Testis (tissue), 3 donors: ENCODE data around the gene SLC12A1. TPM values are rescaled to one million over a fixed set of nuclear protein-coding genes. Genes with fewer than 3 reads are reported as not detected.

Source experiments
- DNase-seq: peaks from one replicate; pipeline ENCODE4 v3.0.0-alpha.2; 2019
- H3K27ac ChIP-seq, 2 donors: fragments of 200-600 bp; sonication (generic); one replicate each; pipeline ENCODE4 v1.5.1; 2019
- H3K27me3 ChIP-seq: fragments of 200-600 bp; sonication (generic); one replicate; pipeline ENCODE4 v1.5.1; 2019
- H3K36me3 ChIP-seq: fragments of 200-600 bp; sonication (generic); one replicate; pipeline ENCODE4 v1.5.1; 2017; ENCODE audit warnings: low read depth; ENCODE audit errors: missing control alignments
- H3K4me1 ChIP-seq: fragments of 200-600 bp; sonication (generic); one replicate; pipeline ENCODE4 v1.5.1; 2019
- H3K4me3 ChIP-seq, 2 donors: fragments of 200-600 bp; sonication (generic); one replicate each; pipeline ENCODE4 v1.5.1; 2017 to 2019
- H3K9me3 ChIP-seq: fragments of 200-600 bp; sonication (generic); one replicate; pipeline ENCODE4 v1.5.1; 2017
- POLR2A ChIP-seq: fragments of 450-650 bp; IDR thresholded peaks from one replicate; pipeline ENCODE4 v1.6.1; 2017; ENCODE audit warnings: antibody characterized with exemption, mild to moderate bottlenecking, moderate library complexity
- WGBS, 2 donors: methylation state at CpG; one replicate each; pipeline ENCODE4 v1.1.5; 2018; 5-methylcytosine and 5-hydroxymethylcytosine counted together
- intact Hi-C: fragments of 100-400 bp; cut with DNase I; formaldehyde crosslinking; loops from one replicate; pipeline ENCODE4 v1.15.1; 2023; ENCODE audit warnings: low total_unique reads
- polyA plus RNA-seq: library from polyadenylated mRNA; stranded (reverse); fragments of 350-450 nt; fragmentation: Illumina TruSeq; extraction: RNeasy Lipid Tissue Mini Kit (QIAGEN cat#74804); gene quantifications from one replicate; pipeline ENCODE4 v1.2.3, GENCODE V29; 2014; ENCODE audit warnings: low read depth, low replicate concordance; ENCODE audit not compliant: insufficient read depth
- total RNA-seq, 2 donors: library from RNA; depleted of rRNA; stranded (reverse); fragments of >200 nt; gene quantifications; one replicate each; pipeline ENCODE4 v1.2.3, GENCODE V29; 2016
- TF ChIP-seq, protein P1 (sequence below), 3 experiments: fragments of 450-650 bp in 2 of 3; fragments of 200-600 bp in 1 of 3; sonication (generic) in 1 of 3; IDR thresholded peaks; one replicate each; pipeline ENCODE4 v1.5.1; 2016 to 2019; ENCODE audit warnings: antibody characterized with exemption in 3 of 3, mild to moderate bottlenecking in 2 of 3, moderate library complexity in 1 of 3

SLC12A1 gene
- total and polyA plus RNA-seq, 3 donors from 2014 or later, result 0.55 to 1.2 (median 0.62) TPM

DNA sequence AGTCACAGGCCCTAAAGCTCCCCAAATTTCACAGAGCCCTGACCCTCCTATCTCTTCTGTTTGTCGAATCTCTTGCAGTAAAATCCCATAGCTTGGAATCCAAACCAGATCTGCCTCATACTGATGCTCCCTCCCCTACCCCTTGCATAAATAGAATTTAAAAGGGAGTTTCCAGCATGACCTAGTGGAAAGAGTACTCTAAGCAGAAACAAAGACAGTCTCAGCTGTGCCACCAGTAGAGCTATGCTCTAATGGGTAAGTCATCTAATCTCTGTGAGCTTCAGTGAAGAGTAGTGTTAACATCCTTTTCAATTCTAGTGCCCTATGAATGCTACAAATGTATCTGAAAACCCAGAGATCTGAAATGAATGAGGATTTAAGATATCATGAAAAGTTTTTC lies 4.0 kb upstream of the SLC12A1 start:
- no peaks in the 10 kb centered on the region for H3K9me3 ChIP-seq

DNA sequence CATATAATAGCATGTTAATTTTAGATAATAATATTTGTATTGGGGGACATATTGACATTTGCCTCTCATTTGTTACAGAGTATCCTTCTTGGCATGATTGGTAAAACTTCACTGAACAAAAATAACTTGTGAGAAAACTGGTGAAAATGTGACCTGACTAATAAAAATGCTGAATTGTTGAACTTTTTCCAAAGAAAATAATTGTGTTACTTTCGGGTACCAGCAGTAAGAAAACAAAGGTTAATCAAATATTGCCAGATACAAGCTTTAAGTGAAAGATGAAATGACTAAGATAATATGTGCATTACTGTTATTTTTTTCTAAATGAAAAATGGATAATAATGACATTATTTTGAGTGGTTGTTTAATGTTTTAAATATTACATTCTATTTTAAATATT lies 15.2 kb downstream of the SLC12A1 start:
- no peaks in the 10 kb centered on the region for H3K9me3 ChIP-seq
- intact Hi-C loops, result no loop called here
- DNase-seq, result no peak
- H3K27ac ChIP-seq, result no peak overlapping the region
- H3K36me3 ChIP-seq, result no peaks in the 10 kb centered on the region
- H3K4me1 ChIP-seq, result no peaks in the 10 kb centered on the region
- H3K4me3 ChIP-seq, result no peak overlapping the region
- no peaks in the 10 kb centered on the region for H3K27me3 ChIP-seq
- 15 to 40% methylated on average over 1 of the region's 1 CpG for WGBS, 2 donors
- TF ChIP-seq, protein P1, sequence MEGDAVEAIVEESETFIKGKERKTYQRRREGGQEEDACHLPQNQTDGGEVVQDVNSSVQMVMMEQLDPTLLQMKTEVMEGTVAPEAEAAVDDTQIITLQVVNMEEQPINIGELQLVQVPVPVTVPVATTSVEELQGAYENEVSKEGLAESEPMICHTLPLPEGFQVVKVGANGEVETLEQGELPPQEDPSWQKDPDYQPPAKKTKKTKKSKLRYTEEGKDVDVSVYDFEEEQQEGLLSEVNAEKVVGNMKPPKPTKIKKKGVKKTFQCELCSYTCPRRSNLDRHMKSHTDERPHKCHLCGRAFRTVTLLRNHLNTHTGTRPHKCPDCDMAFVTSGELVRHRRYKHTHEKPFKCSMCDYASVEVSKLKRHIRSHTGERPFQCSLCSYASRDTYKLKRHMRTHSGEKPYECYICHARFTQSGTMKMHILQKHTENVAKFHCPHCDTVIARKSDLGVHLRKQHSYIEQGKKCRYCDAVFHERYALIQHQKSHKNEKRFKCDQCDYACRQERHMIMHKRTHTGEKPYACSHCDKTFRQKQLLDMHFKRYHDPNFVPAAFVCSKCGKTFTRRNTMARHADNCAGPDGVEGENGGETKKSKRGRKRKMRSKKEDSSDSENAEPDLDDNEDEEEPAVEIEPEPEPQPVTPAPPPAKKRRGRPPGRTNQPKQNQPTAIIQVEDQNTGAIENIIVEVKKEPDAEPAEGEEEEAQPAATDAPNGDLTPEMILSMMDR (IDR thresholded peaks at IDR 0.05), result no peak
- TF ChIP-seq POLR2A, result no peak

More for the DNA sequence above, 4.0 kb upstream of the SLC12A1 start:
- no peak overlapping the region for H3K4me3 ChIP-seq
- no peaks in the 10 kb centered on the region for H3K4me1 ChIP-seq
- no peak for DNase-seq
- TF ChIP-seq, protein P1 (IDR thresholded peaks at IDR 0.05), result no peak
- no peak for TF ChIP-seq POLR2A
- H3K27me3 ChIP-seq, result no peaks in the 10 kb centered on the region
- 88 to 90% methylated on average over 1 of the region's 1 CpG for WGBS, 2 donors
- H3K27ac ChIP-seq, result no peak overlapping the region
- no peaks in the 10 kb centered on the region for H3K36me3 ChIP-seq
- intact Hi-C loops, result no loop called here

DNA sequence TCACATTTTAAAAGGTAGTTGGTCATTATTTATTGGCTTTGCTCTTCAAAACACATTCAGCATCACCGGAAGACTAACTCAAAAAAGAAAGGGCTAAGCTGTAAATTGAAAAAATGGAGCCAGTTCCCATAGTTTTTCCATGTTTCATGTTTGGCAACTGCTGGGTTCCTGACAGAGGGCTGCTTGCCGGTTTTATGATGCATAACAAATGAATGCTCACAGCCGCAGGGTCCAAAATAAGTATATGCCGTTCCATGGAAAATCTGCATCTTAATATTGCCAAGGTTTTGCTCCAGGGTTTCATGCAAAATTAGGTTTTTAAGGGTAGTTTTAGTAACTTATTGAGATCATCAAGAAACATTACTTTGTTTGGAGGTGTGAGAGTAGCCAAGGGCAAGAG lies 15.8 kb downstream of the SLC12A1 start:
- TF ChIP-seq POLR2A, result no peak
- TF ChIP-seq, protein P1 (IDR thresholded peaks at IDR 0.05), result no peak
- H3K36me3 ChIP-seq, result no peaks in the 10 kb centered on the region
- H3K4me3 ChIP-seq, result no peak overlapping the region
- intact Hi-C loops, result no loop called here
- H3K27me3 ChIP-seq, result no peaks in the 10 kb centered on the region
- H3K4me1 ChIP-seq, result no peaks in the 10 kb centered on the region
- no peak overlapping the region for H3K27ac ChIP-seq
- DNase-seq, result no peak
- no peaks in the 10 kb centered on the region for H3K9me3 ChIP-seq
- 85 to 88% methylated on average over 4 of the region's 4 CpGs for WGBS, 2 donors

DNA sequence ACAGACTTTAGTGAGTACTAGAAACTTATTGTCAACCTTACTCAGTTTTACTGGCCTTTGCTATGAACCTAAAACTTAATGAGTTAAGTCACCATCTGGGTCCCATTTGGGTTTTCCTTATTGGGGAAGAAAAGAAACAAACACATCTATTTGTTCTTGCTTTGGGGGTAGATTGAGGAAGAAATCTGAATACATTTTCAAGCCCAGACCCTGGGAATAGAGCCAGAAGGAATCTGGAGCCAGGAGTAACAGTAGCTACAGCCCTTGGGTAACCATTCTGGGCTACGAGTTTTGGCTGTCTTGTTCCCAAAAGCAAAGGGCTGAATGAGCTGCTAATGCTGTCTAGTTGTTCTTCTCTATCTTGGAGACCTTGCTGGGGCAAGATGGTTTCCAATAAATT lies 16.5 kb downstream of the SLC12A1 start:
- Histone ChIP-seq H3K36me3 (no peaks in the 10 kb centered on the region), H3K9me3 (no peaks in the 10 kb centered on the region), H3K4me3 (no peak overlapping the region), H3K4me1 (no peaks in the 10 kb centered on the region), H3K27ac (no peak overlapping the region), H3K27me3 (no peaks in the 10 kb centered on the region)
- no peak for DNase-seq
- 30 to 35% methylated on average over 1 of the region's 1 CpG for WGBS, 2 donors
- no peak for TF ChIP-seq POLR2A
- TF ChIP-seq, protein P1 (IDR thresholded peaks at IDR 0.05), result no peak
- intact Hi-C loops, result no loop called here

DNA sequence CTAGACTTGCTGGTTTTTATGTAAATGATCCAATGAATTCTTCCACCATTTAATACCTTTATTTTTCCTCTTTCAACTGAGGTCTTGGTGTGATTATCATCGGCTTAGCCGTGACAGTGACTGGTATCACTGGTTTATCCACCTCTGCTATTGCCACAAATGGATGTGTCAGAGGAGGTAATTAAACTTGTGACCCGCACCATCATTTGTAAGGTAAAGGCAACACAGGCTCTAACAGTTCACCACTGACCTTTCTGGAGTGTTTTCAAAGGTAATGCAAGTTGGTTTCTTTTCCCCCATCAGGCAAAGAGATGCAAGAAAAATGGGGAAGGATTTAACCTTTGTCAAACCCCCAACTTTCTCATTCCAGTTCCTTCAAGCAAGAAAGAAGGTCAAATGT lies 19.7 kb downstream of the SLC12A1 start:
- no peak for TF ChIP-seq POLR2A
- TF ChIP-seq, protein P1 (IDR thresholded peaks at IDR 0.05), result no peak
- H3K27me3 ChIP-seq, result no peaks in the 10 kb centered on the region
- WGBS, 2 donors, result 58 to 64% methylated on average over 3 of the region's 3 CpGs

More for the DNA sequence above, 19.7 kb downstream of the SLC12A1 start:
- no peak overlapping the region for H3K4me3 ChIP-seq
- intact Hi-C loops, result no loop called here
- no peak for DNase-seq
- H3K27ac ChIP-seq, result no peak overlapping the region
- H3K9me3 ChIP-seq, result no peaks in the 10 kb centered on the region
- H3K36me3 ChIP-seq, result no peaks in the 10 kb centered on the region
- H3K4me1 ChIP-seq, result no peaks in the 10 kb centered on the region
